GM21737 (cell line): ENCODE data around the gene CARF.
A peak's percentile ranks its signal among the peaks of the same experiment; 100 is the strongest.

ENCODE experiments used
- ATAC-seq: cut with Tn5 transposase; IDR thresholded peaks from one replicate; pipeline ENCODE4 v1.9.1; 2021; ENCODE audit warnings: mild to moderate bottlenecking, moderate library complexity; ENCODE audit not compliant: unreplicated experiment

The CARF gene

DNA sequence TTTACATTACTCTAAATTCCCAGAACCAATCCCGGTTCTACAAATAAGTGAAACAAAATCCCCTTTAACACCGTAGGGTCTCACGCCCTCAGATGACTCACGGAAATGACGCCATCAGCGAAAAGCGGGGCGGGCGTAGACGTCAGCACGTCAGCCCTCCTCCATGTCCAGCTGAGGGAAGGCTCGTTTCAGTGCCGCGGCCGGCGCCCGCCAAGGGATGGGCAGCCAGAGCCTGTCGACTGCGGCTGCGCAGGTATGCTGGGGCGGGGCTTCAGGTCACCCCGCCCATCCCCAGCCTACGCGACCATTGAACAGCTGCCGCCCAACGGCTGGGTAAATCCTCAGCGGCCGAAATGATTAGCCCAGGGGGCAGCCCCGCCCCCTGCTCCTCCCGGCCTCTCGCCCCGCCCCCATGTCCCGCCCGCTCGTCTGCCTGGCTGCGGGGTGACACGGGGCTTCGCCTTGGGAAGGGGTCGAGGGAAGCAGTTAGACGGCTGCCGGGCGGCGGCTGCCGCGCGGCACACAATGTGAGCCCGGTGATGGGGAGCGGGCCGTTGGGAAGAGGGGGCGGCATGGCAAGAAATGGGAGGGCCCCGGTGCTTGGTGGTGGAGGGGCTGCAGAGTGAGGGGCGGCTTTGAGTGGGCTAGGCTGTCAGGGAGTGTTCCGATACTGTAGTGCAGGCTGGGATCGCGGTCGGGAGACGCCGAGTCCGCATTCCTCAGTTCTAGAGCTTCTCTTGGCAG is 102.6 kb downstream of the CARF start, which contains the start of gene NBEAL1:
TSS of gene NBEAL1 (plus strand) at position 420 of the 744 bp plus-strand sequence. CDS start 1,510 bp downstream, outside the sequence.
- peak; percentile 97 for ATAC-seq

DNA sequence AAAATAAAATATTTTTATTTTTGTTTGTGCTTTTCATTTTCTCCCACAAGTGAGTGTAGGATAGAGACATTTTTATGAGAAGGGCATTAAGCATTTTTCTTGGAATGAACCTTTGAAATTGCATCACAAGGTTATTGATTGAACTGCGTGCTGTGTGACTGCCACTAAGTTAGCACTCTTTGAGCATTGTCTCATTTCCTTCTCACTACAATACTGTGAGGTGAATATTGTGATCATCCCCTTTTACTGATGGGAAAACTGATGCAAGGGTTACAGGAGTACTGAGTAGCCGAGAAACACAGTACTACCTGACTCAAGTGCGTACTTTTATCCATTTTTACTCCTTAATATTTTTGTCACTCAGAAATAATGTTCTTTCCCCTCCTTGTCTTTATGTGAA is 104.6 kb downstream of the CARF start:
- no peak for ATAC-seq

DNA sequence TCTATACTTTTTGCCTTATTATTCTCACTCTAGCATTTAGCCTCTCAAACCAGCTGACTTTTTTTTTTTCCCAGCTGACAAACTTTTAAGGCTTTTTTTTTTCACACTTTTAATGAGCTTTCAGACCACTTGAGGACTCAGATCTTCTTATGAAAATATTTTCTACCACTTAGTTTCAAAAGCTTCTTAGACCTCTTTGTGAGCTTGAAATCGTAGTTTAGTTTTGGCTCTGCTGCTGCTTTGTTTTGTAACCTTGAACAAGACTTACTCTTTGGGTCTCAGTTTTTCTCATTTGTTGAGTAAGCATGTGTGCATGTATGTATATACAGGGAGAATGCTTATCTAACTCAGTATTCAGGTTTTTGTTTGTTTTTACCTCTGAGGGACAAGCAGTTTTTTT is 106.1 kb downstream of the CARF start:
- ATAC-seq, result no peak

DNA sequence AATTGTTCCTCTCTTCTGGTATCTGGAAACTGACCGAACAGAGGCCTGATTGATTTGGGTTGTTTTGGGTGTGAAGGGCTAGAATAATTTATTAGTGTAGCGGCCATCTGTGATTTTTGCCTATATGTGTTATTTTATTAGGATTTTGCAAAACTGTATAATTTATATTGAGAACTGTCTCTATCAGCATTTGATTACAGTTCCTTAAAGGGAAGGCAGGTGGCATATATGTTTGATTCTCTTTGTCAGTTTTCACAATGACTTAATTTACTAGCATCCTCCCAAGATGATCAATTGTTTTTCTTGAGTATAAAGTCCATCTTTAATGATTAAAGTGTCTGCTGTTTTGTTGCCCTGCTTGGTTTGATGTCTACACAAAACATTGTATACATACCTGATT is 107.1 kb downstream of the CARF start:
- no peak for ATAC-seq

DNA sequence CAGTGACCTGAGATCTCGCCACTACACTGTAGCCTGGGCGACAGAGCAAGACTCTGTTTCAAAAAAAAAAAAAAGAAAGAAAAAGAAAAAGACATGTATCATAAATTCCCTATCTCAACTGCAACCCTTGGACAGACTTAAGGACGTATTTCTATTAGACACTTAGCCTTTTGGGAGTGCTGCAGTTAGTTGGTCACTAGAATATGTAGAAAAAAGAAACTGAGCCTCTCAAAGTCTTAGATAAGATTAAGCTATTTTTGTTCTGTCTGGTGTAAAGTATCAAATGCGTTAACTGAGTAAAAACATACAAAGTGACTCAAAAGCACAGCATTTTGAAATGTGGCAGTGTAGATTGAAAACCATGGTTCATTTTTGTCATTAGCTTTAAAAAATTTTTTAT is 109.9 kb downstream of the CARF start:
- no peak for ATAC-seq

DNA sequence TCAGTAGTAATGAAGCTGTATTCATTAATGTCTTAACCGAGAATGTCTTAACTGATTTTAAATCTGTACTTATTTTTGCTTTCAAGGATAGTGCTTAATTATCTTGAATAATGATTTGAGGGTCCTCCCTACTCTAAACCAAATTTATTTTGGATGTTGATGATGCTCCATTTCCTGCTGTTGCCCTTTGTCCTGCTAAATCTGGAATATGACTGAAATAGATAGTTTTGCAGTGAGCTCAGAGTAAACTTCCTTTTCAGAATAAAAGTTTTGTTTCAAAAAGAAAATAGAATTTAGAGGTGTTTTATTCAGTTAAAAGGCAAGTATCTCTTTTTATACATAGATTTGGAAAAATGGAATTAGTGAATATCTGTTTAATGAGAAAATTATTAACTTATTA is 110.7 kb downstream of the CARF start:
- no peak for ATAC-seq

DNA sequence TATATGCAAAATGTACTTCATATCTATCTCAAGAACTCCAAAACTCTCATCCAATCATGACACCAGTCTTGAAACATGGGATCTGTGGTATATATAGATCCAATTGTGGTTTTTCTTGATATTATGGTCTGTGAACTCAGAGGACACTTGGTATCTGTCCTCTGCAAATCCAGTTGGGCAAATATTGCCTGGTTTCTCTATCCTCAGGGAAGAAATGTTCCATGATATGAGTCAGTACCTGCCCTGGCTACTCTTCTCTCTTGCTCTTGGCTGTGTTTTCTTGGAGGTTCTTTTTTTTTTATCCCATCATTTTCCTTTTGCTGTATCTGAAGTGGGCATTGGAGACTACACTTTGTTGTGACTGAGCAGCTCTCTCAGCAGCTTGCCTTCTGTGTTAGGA is 113.5 kb downstream of the CARF start:
- ATAC-seq, result no peak

DNA sequence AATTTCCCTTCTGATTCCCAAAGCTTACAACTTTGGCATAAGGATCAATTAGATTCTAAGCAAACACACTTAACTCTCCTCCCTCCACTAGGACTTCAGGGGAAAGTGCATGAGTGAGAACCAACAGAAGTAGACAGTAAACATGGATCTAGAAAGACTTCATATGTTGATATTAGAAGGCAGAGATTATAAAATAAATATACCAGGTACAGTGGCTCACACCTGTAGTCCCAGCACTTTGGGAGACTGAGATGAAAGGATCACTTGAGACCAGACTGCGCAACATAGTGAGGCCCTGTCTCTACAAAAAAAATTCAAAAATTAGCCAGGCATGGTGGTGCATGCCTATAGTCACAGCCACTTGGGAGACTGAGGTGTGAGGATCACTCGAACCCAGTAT is 118.5 kb downstream of the CARF start:
- ATAC-seq, result no peak

DNA sequence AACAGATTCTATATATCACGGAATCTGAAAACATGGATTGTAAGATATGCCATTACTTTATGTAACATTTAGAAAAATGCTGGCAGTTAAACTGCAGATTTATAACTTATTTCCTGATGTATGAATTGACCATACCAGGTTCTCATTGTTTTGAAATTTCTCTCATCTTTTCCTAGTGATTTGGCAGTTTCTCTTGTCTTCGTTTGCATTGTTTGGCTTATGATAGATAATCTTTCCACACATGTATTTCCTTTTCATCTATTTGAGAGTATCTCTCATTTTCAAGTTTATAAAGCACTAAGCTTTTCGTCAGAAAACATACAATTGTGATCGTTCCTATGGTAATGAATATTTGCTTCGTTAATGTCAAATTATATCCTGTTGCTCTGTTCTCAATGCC is 118.9 kb downstream of the CARF start:
- no peak for ATAC-seq

DNA sequence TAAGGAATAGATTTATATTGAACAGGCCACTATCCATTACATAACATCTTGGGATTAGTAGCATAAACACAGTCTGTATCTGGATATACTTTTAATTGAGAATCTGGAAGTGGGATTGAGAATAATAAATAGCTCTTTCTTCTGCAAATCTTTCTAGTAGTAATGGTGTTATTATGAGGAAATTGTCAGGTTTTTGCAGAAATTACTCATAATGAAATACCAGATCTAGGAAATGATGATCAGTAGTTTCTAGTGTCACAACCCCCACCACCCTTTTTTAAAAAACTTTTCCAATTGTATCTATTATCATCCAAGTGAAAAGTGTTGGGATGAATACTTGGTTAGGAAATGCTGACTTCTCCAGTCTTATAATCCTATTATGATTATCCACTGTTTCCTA is 121.3 kb downstream of the CARF start:
- ATAC-seq, result no peak

DNA sequence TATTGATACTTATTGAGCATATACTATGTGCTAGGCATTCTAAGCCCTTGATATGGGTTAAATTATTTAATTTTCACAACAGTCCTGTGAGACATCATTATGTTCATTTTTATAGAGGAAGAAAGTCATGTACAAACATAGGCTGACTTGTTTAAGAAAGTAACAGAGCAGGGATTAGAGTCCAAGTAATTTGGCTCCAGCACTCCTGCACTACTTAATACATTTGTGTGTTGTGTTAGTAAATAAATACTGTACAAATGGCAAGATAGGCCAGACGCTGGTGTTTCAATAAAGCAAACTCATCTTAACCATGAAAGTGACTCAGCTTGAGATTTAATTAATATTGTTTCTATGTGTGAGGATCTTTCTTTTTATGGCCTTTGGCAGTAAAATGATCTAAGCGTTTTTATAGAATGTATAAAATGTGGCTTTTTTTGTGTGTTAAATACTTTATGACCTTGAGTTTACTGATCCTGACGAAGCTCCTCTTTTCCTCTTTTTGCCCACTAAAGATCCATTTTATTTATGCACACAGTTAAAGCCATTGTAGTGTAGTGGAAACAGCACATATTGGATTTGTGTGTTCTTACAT is 123.9 kb downstream of the CARF start:
- ATAC-seq, result no peak
